ENCODE results near the gene ACOT7.

The ACOT7 gene

DNA sequence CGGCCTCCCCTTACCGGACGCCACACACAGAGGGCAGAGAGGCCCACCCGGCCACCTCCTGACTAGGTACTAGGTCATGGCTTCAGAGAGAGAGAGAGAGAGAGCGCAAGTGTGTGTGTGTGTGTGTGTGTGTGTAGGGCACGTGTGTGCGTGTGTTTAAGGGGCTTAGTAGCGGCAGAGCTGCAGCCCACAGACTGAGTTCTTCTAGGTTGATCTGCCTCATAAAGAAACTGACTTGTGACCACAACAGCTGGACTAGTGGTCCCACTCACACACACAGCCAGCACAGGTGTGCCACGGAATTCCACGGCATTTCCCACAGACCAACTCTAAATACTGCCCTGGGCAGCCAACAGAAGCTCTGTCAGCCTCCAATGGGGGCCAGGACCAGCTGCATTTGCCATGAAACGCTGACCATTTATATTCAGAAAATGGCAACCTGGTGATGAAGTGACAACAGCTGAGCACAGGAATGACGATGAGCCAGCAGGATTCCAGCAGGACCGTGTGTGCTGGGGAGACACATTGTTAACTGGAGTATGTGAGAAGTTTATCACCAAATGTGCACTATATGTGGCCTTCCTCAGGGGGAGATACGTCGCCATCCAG is 93.9 kb downstream of the ACOT7 start:
- H3K4me3 Mint-ChIP-seq: no peak overlapping the region
- no peaks in the 10 kb centered on the region for H3K9me3 Mint-ChIP-seq
- no peaks in the 10 kb centered on the region for H3K4me1 Mint-ChIP-seq
- ATAC-seq (replicated peaks): no peak
- no peaks in the 10 kb centered on the region for H3K27me3 Mint-ChIP-seq
- H3K36me3 Mint-ChIP-seq: peaks cover 0 to 18% of the 10 kb centered on the region in 2 donors
- no peak overlapping the region for H3K27ac Mint-ChIP-seq
- DNase-seq: no peak

DNA sequence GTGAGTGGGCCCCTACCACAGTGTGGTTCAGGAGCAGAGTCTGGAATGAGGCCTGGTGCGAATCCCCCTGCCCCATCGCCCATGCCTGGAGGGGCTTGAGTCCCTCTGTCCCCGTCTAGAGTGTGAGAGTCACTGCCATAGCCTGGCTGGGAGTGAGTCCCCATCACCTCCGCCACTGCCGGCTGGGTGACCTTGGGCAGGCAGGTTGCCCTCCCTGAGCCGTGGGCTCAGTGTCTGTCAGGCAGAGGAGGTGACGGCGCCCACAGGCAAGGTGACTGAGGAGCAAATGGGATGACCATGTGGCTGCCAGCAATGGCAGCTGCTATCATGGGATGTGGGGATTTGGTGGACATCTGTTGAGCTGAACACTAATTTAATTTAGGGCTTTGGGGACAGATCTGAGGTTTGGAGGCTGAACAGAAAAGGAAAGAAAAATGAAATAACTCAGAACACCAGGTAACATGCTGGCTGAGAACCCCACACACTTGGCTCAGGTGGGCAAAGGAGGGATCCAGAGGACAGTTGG is 94.6 kb downstream of the ACOT7 start:
- Mint-ChIP-seq H3K36me3 (peaks cover 2 to 18% of the 10 kb centered on the region in 2 donors), H3K27me3 (no peaks in the 10 kb centered on the region), H3K27ac (no peak overlapping the region), H3K4me1 (no peaks in the 10 kb centered on the region), H3K9me3 (no peaks in the 10 kb centered on the region), H3K4me3 (no peak overlapping the region)
- DNase-seq (no peak), ATAC-seq (replicated peaks) (no peak)

DNA sequence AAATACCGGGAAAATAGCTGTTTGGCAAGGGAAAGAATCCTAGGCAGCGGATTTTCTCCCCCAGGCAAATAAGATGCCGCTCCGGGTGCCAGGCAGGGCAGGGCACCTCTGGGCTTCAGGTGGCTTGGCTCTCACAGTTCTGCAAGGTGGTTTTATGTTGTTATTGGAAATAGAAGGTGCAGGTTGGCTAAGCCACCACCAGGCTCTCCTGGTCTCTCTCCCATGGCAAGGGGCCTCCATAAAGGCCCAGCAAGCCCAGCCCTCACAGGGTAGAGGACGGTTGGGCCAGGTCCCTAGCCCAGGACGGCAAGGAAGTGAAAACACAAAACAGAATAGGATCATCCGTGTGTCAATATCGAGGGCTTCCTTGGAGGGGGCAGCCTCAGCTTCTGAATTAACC is 95.0 kb downstream of the ACOT7 start:
- H3K27me3 Mint-ChIP-seq: no peaks in the 10 kb centered on the region
- H3K4me1 Mint-ChIP-seq: no peaks in the 10 kb centered on the region
- H3K9me3 Mint-ChIP-seq: no peaks in the 10 kb centered on the region
- DNase-seq: no peak
- H3K27ac Mint-ChIP-seq: no peak overlapping the region
- ATAC-seq (replicated peaks): no peak
- H3K4me3 Mint-ChIP-seq: no peak overlapping the region
- peaks cover 3 to 17% of the 10 kb centered on the region in 2 donors for H3K36me3 Mint-ChIP-seq

DNA sequence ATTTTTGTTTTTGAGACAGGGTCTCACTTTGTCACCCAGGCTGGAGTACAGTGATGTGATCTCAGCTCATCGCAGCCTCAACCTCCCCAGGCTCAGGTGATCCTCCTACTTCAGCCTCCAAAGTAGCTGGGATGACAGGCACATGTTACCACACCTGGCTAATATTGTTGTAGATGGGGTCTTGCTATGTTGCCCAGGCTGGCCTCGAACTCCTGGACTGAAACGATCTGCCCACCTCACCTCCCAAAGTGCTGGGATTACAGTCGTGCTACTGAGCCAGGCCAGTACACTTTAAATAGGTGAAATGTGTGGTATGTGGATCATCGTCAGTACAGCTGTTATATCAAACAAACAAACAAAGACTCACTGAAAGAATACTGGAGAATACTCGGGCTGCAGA is 97.7 kb downstream of the ACOT7 start:
- peaks cover 3 to 25% of the 10 kb centered on the region in 2 donors for H3K36me3 Mint-ChIP-seq

DNA sequence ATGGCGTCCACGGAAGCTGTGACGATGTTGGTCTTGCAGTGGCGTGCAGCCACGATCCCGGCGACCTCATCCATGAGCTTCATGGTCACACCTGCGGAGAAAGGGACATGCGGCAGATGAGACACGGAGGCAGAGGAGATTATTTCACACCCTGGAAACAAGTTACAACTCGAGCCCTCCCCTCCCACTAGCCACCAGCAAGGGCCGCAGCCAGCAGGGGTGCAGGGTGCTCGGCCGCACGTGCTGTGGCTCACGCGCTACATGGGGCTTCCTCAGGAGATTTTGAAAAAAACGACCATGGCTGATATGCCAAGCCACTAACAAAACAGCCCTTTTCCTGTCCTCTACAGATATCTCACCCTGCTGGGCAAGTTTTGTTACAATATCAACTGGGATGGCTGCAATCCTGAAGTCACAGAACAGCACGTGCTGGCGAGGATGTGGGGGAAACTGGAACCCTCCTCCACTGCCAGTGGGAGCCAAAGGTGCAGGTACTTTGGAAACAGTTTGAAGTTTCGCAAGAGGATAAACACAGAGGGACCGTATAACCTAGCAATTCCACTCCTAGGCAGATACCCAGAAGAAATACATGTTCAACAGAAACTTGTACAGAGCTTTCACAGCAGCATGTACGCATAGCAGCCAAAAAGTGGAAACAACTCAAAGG is 98.5 kb downstream of the ACOT7 start:
- DNase-seq (no peak), ATAC-seq (replicated peaks) (no peak)
- H3K36me3 Mint-ChIP-seq: peaks cover 3 to 21% of the 10 kb centered on the region in 2 donors
- no peaks in the 10 kb centered on the region for H3K9me3 Mint-ChIP-seq
- H3K27ac Mint-ChIP-seq: no peak overlapping the region
- no peak overlapping the region for H3K4me3 Mint-ChIP-seq
- H3K27me3 Mint-ChIP-seq: no peaks in the 10 kb centered on the region
- H3K4me1 Mint-ChIP-seq: peaks cover 2 to 6% of the 10 kb centered on the region in 2 donors

More for the DNA sequence above, 97.7 kb downstream of the ACOT7 start:
- H3K4me3 Mint-ChIP-seq: no peak overlapping the region
- H3K4me1 Mint-ChIP-seq: peaks cover 0 to 2% of the 10 kb centered on the region in 2 donors
- no peaks in the 10 kb centered on the region for H3K27me3 Mint-ChIP-seq
- ATAC-seq (replicated peaks) (no peak), DNase-seq (no peak)
- H3K27ac Mint-ChIP-seq: no peak overlapping the region
- no peaks in the 10 kb centered on the region for H3K9me3 Mint-ChIP-seq

DNA sequence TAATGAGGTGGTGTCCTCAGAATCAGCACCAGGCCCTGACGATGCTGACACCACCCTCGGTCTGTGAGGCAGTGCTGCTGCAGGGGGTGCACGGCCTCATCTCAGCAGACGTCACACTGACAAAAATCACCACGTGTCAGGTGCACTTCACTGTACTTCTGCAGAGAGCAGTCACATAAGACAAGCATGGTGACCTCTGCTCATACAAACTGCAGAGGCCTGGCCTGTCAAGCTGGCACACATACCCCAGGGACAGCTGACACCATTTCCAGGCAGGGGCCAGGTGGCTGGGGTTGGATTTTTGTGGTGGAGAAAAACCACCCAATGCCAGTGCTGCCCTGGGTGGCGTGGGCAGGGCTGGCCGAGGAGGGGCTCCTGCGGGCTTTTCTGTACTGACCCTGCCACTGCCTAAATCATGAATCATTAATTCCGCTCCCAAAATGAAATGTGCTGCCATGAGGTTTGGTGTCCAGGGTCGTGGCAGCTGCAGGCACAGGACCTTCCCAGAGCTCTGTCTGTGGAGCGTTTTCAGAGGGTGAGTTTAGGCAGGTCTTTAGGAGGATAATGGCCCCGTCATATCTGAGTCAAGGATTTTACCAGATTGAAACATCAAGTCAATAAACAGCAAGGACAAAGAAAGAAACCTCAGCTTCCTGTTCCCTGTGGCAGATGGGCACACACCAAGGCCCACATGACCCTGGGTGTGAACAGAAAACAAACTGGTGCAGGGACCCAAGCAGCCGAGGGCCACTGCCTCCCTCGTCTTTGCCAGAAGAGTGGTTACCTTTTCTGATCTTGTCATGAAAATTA is 99.3 kb downstream of the ACOT7 start:
- DNase-seq (no peak), ATAC-seq (replicated peaks) (no peak)
- Mint-ChIP-seq H3K27ac (no peak overlapping the region), H3K27me3 (no peaks in the 10 kb centered on the region), H3K36me3 (peaks cover 3 to 19% of the 10 kb centered on the region in 2 donors), H3K4me1 (peaks cover 4 to 6% of the 10 kb centered on the region in 2 donors), H3K9me3 (no peaks in the 10 kb centered on the region), H3K4me3 (no peak overlapping the region)

DNA sequence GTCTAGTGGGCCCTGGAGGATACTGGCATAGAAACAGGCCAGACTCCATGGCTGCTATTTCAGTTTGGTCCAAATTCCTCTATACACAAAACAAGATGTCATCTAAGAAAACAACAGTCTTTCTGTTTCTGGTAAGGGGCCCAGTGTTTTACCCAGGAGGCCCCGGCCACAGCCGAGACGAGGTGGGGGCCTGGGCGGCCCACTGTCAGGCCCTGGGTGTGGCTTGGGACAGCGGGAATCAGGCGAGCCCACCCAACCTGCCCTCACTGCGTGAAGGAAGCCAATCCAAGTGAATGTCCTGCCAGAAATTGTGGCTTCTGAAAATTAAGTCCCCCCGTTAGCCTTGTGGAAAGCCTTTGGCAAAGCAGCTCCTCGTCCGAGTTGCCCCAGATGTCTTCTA is 101.5 kb downstream of the ACOT7 start:
- ATAC-seq (replicated peaks): no peak
- Mint-ChIP-seq H3K27me3 (no peaks in the 10 kb centered on the region), H3K36me3 (peaks cover 5 to 18% of the 10 kb centered on the region in 2 donors), H3K4me1 (peaks cover 4 to 6% of the 10 kb centered on the region in 2 donors), H3K4me3 (no peak overlapping the region), H3K27ac (peak overlapping the region; percentile 62), H3K9me3 (no peaks in the 10 kb centered on the region)
- no peak for DNase-seq

DNA sequence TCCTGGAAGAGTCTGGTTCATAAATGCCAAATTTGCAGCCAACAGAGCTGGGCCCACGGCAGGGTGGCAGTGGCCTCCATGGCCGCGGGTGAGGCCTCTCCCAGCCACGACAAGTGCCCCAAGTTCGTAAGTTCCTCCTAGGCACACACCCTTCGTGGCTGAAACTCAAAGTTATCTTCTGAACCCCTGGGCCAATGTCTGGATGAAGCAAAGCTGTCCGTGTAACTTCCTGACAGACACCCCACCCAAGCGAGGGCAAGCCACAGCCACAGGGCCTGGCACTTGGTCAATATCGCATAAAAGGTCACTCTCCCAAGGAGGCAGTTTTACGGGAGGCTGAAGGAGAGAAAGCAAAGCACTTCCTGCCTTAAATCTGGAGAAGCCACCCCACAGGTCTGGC is 104.9 kb downstream of the ACOT7 start:
- H3K4me1 Mint-ChIP-seq: peaks cover 6% of the 10 kb centered on the region in 2 donors
- no peak for DNase-seq
- no peak overlapping the region for H3K27ac Mint-ChIP-seq
- no peaks in the 10 kb centered on the region for H3K9me3 Mint-ChIP-seq
- H3K27me3 Mint-ChIP-seq: no peaks in the 10 kb centered on the region
- no peak for ATAC-seq (replicated peaks)
- H3K36me3 Mint-ChIP-seq: peaks cover 5 to 11% of the 10 kb centered on the region in 2 donors
- no peak overlapping the region for H3K4me3 Mint-ChIP-seq

DNA sequence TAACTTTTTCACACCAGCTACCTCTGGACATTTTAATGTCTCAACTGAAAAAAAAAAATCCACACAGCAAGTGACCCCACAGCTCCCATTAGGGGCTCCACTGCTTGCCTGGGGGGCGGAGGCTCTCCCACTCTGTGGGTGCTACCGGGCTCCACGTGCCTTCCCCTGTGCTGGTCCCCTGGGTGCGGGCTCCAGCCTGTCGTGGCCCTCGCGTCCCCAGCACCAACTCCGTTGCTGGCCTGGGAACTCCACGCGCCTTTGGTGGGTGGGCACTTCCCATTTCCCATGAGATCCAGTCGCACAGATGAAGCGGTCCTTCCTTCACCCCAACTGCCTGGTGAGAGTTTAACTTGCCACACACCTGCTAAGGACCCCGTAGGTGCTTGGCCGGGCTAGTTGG is 105.5 kb downstream of the ACOT7 start:
- Mint-ChIP-seq H3K4me3 (no peak overlapping the region), H3K9me3 (no peaks in the 10 kb centered on the region), H3K27ac (no peak overlapping the region), H3K27me3 (no peaks in the 10 kb centered on the region), H3K36me3 (peaks cover 5% of the 10 kb centered on the region in 2 donors), H3K4me1 (peaks cover 6% of the 10 kb centered on the region in 2 donors)
- DNase-seq (no peak), ATAC-seq (replicated peaks) (no peak)

DNA sequence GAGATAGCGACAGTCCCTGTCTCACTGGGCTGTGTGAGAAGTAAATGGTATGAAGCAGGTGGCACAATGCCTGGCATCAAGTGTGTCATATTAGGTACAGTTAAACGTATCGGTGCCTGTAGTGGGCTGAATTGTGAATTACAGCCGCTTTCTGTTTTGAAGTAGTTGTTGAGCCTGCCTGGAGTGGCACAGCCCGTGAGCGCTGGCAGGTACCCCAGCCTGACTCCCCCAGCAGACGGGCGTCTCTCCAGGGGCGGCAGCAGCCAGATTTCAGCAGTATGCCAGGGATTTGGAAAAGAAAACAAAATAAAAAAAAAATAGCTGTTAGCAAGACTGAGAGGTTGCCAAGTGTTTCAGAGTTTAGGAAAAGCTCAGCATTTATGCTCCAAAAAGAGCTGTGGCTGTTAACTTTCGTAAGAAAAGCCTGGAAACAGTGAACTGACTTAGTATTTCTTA is 106.1 kb downstream of the ACOT7 start:
- H3K27ac Mint-ChIP-seq: no peak overlapping the region

DNA sequence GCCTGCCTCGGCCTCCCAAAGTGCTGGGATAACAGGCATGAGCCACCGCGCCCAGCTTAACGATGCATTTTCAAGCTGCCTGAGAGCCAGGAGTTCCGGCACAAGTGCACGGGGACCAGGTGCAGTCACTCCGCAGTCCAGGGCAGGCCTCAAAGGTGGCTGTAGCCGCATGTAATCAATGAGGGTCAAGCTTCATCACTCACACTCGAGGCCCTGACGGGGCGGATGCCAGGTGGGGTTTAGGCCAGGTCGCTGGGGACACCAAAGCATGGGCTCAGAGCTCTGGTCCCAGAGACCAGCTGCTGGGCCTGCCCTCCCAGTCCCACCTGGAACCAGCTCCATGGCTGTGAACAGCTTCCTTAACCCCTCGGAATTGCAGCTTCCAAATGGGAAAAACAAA is 106.5 kb downstream of the ACOT7 start:
- no peak overlapping the region for H3K27ac Mint-ChIP-seq
- no peaks in the 10 kb centered on the region for H3K27me3 Mint-ChIP-seq
- H3K4me1 Mint-ChIP-seq: peaks cover 6% of the 10 kb centered on the region in 2 donors
- DNase-seq: no peak
- H3K9me3 Mint-ChIP-seq: no peaks in the 10 kb centered on the region
- H3K4me3 Mint-ChIP-seq: no peak overlapping the region
- H3K36me3 Mint-ChIP-seq: peaks cover 3 to 5% of the 10 kb centered on the region in 2 donors
- no peak for ATAC-seq (replicated peaks)

More for the DNA sequence above, 106.1 kb downstream of the ACOT7 start:
- Mint-ChIP-seq H3K9me3 (no peaks in the 10 kb centered on the region), H3K4me3 (no peak overlapping the region), H3K36me3 (peaks cover 3 to 5% of the 10 kb centered on the region in 2 donors), H3K27me3 (no peaks in the 10 kb centered on the region), H3K4me1 (peaks cover 6% of the 10 kb centered on the region in 2 donors)
- DNase-seq (no peak), ATAC-seq (replicated peaks) (no peak)

DNA sequence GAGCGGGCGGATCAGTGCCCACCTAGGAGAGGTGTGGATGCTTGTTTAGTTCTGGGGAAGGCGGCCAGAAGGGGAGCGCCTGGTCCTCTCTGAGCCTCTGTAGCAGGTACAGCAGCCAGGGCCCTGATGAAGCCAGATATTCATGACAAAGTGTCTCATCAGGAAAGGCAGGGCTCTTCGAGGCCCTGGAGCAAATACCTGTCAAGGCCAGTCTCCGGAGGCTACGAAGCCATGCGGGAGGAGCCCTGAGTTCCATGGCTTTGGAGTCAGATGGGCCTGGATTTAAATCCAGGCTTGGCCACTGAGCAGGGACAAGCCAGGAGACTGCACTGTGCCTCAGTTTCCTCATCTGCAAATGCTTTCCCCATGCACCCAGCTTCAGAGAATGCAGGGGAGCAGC is 107.3 kb downstream of the ACOT7 start:
- Mint-ChIP-seq H3K4me3 (no peak overlapping the region), H3K27me3 (no peaks in the 10 kb centered on the region), H3K36me3 (peaks cover 0 to 5% of the 10 kb centered on the region in 2 donors), H3K27ac (no peak overlapping the region), H3K9me3 (no peaks in the 10 kb centered on the region), H3K4me1 (peaks cover 6% of the 10 kb centered on the region in 2 donors)
- ATAC-seq (replicated peaks) (no peak), DNase-seq (no peak)

DNA sequence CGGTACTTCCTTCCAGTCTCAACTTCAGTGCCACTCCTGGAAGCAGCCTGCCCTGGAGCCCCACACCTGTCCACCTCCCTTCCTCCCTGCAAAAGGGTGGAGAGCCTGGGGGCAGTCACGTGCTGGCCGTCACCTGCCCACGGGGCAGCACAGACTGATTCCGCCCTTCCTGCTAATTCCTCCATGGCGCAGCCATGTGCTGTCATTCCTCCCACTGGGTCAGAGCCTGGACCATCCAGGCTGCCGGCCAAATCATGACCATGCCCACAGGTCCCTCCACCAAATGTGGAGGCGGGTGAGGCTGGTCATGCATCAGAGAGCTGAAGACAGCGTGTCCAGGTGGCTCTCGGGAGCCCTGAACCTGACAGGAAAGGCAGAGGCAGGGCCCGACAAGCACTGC is 108.2 kb downstream of the ACOT7 start:
- H3K27me3 Mint-ChIP-seq: no peaks in the 10 kb centered on the region
- DNase-seq: no peak
- H3K4me3 Mint-ChIP-seq: no peak overlapping the region
- no peak for ATAC-seq (replicated peaks)
- peaks cover 0 to 4% of the 10 kb centered on the region in 2 donors for H3K4me1 Mint-ChIP-seq
- no peaks in the 10 kb centered on the region for H3K9me3 Mint-ChIP-seq
- H3K36me3 Mint-ChIP-seq: peaks cover 0 to 5% of the 10 kb centered on the region in 2 donors
- H3K27ac Mint-ChIP-seq: no peak overlapping the region

DNA sequence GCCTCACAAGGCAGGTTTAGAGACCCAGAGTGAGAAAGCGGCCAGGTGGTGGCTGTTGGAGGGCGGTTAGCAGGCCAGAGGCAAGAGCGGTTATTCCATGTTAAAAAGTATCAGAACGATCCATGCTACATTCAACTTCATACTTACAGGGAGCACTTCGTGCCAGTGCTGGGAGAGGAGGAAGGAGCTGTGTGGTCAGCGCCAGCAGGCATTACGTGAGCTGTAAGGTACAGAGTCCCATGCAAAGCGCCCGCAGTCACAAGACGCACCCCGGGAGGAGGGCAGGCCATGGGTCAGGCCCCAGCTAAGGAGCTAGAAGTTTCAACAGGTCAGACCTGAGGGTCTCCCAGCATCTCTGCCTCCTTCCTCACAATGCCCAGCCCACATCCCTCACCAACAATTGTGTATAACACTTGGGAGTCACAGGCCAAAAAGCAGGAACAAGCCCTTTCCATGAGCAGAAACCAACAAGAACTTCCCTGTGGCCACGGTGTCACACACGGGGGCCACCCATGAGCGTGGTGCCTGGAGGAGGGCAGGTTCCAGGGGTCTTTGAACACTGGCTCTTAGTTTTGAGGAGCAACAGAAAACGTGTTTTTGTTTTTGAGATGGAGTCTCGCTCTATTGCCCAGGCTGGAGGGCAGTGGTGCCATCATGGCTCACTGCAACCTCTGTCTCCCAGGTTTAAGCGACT is 110.8 kb downstream of the ACOT7 start:
- no peaks in the 10 kb centered on the region for H3K9me3 Mint-ChIP-seq
- peaks cover 3 to 5% of the 10 kb centered on the region in 2 donors for H3K36me3 Mint-ChIP-seq
- no peak overlapping the region for H3K27ac Mint-ChIP-seq
- H3K4me3 Mint-ChIP-seq: no peak overlapping the region
- H3K27me3 Mint-ChIP-seq: no peaks in the 10 kb centered on the region
- peaks cover 0 to 1% of the 10 kb centered on the region in 2 donors for H3K4me1 Mint-ChIP-seq
- DNase-seq (no peak), ATAC-seq (replicated peaks) (no peak)
